Skeletal muscle tissue (tissue), 4 donors: ENCODE data around the gene GOLGA8F. TPM values are rescaled to one million over a fixed set of nuclear protein-coding genes. Genes with fewer than 3 reads are reported as not detected.
"Not testable (repeated sequence)": the region's sequence is repeated elsewhere in the genome, so short reads cannot be mapped to it uniquely, and the experiment has no call there.

Experiments
- H3K27ac ChIP-seq: one replicate; pipeline ENCODE4 v1.7.0; 2013; ENCODE audit warnings: mild to moderate bottlenecking, low read depth, low read length, inconsistent platforms
- H3K27me3 ChIP-seq, 3 donors: one replicate each; pipeline ENCODE4 v1.7.0; 2013; ENCODE audit warnings: low read length in 3 of 3; ENCODE audit not compliant: control insufficient read depth in 3 of 3, insufficient read depth in 3 of 3
- H3K36me3 ChIP-seq, 3 donors: one replicate each; pipeline ENCODE4 v1.7.0; 2013; ENCODE audit warnings: low read length in 3 of 3; ENCODE audit not compliant: control insufficient read depth in 3 of 3, insufficient read depth in 3 of 3
- H3K4me1 ChIP-seq, 3 donors: one replicate each; pipeline ENCODE4 v1.7.0; 2013; ENCODE audit warnings: low read length in 3 of 3, mild to moderate bottlenecking in 3 of 3; ENCODE audit not compliant: control insufficient read depth in 3 of 3, insufficient read depth in 3 of 3
- H3K4me3 ChIP-seq, 3 donors: one replicate each; pipeline ENCODE4 v1.7.0; 2013; ENCODE audit warnings: low read length in 3 of 3
- H3K9ac ChIP-seq, 3 donors: one replicate each; pipeline ENCODE4 v1.7.0; 2013; ENCODE audit warnings: low read length in 3 of 3, mild to moderate bottlenecking in 3 of 3, moderate library complexity in 2 of 3, low read depth in 1 of 3
- H3K9me3 ChIP-seq, 3 donors: one replicate each; pipeline ENCODE4 v1.7.0; 2013; ENCODE audit warnings: low read length in 3 of 3; ENCODE audit not compliant: control insufficient read depth in 3 of 3
- total RNA-seq: library from RNA; depleted of rRNA; stranded (reverse); fragments of >200 nt; gene quantifications from one replicate; pipeline ENCODE4 v1.2.3, GENCODE V29; 2014
- donor health status: Osteomylitis.

The GOLGA8F gene, protein sequence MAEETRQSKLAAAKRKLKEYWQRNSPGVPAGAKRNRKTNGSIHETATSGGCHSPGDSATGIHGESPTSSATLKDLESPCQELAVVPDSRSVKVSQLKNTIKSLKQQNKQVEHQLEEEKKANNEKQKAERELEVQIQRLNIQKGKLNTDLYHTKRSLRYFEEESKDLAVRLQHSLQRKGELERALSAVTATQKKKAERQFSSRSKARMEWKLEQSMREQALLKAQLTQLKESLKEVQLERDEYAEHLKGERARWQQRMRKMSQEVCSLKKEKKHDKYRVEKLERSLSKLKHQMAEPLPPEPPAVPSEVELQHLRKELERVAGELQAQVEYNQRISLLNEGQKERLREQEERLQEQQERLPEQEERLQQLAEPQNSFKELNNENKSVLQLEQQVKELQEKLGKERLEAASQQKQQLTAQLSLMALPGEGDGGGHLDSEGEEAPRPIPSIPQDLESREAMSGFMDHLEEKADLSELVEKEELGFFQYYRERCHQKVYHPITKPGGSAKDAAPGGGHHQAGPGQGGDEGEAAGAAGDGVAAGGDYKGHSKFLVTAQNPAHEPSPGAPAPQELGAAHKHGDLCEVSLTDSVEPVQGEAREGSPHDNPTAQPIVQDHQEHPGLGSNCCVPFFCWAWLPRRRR
- not detected for total RNA-seq

GRCh38 chr15:28378364-28378763 is at the start of gene GOLGA8F:
GOLGA8F (plus strand) TSS chr15:28378664; CDS start chr15:28378762, 98 bp downstream.
- not testable (repeated sequence) for H3K27ac ChIP-seq, H3K36me3 ChIP-seq, H3K9me3 ChIP-seq, H3K4me1 ChIP-seq, H3K4me3 ChIP-seq, H3K27me3 ChIP-seq, H3K9ac ChIP-seq

DNA sequence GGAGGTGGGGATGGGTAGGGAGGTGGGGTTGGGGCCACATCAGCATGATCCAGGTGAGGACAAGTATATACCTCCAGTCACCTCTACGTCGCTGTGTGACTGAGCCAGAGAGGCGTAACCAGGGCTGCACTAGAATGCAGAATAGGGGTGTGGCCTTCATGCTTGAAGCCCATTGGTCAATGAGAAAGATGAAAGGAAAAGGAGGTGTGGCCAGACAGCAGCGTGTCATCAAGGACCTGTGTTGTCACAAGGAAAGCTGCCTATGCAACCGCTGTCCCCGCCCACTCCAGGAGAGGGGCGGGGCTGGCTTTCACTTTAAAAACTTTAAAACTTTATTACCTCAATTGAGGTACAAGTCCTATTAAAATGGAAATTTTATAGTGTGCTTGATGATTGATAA is 20.5 kb upstream of the GOLGA8F start, which contains the start of gene GOLGA6L24:
Gene GOLGA6L24, minus strand, starts transcription at position 101 of the 400 bp plus-strand sequence. Its CDS starts 61 bp downstream, at position 40.
- H3K27me3 ChIP-seq, H3K36me3 ChIP-seq, H3K9ac ChIP-seq, H3K4me3 ChIP-seq, H3K4me1 ChIP-seq, H3K27ac ChIP-seq, H3K9me3 ChIP-seq: not testable (repeated sequence)

DNA sequence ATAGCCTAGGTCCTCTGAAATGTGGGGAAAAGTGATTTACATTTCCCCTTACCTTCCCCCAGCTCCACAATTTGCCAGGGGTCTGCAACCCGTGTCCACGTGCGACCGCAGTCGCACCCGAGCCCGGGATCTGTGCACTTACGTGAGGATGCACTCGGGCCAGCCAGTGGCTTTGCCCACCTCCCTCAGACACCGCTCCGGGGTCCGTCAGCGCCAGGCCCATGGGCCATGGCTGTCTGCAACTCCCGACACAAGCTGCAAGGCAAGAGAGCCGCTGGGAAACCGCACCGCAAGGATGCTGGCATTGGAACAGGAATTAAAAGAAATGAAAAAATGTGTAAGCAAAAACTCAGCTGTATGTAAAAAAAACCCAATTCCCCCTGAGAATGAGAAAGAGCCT is 13.0 kb upstream of the GOLGA8F start:
- H3K9ac ChIP-seq, H3K4me1 ChIP-seq, H3K4me3 ChIP-seq, H3K36me3 ChIP-seq, H3K27me3 ChIP-seq, H3K9me3 ChIP-seq, H3K27ac ChIP-seq: not testable (repeated sequence)

GRCh38 chr15:28380053-28380452 is 1.6 kb downstream of the GOLGA8F start:
- not testable (repeated sequence) for H3K9ac ChIP-seq, H3K4me1 ChIP-seq, H3K4me3 ChIP-seq, H3K27ac ChIP-seq, H3K27me3 ChIP-seq, H3K36me3 ChIP-seq, H3K9me3 ChIP-seq

GRCh38 chr15:28396022-28396421 is 17.6 kb downstream of the GOLGA8F start:
- not testable (repeated sequence) for H3K4me1 ChIP-seq, H3K27ac ChIP-seq, H3K27me3 ChIP-seq, H3K4me3 ChIP-seq, H3K36me3 ChIP-seq, H3K9me3 ChIP-seq, H3K9ac ChIP-seq

DNA sequence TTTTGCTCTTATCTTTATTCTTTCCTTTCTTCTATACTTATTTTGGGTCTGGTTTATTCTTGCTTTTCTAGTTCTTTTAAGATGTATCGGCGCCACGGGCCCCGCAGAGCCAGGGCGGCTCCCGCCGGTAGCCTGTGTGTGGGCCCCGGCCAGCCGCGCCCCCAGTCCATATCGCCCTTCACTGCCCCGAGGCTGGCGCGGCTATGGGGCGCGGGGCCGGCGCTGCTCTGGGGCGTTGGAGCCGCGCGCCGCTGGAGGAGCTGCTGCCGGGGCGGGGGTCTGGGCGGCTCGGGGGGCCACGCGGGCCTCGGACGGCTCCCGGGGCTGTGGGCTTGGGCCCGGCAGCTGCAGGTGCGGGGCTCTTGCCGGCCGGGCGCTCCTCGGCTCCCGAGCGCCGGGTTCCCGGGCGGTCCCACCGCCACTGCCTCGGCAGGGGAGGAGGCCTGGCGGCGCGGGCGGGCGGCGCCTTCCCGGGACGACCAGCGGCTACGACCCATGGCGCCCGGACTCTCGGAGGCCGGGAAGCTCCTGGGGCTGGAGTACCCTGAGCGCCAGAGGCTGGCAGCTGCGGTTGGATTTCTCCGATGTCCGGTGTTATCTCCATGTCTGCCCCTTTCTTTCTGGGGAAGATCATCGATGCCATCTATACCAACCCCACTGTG is 24.4 kb downstream of the GOLGA8F start:
- H3K36me3 ChIP-seq, H3K4me3 ChIP-seq, H3K4me1 ChIP-seq, H3K9ac ChIP-seq, H3K9me3 ChIP-seq, H3K27ac ChIP-seq, H3K27me3 ChIP-seq: not testable (repeated sequence)

DNA sequence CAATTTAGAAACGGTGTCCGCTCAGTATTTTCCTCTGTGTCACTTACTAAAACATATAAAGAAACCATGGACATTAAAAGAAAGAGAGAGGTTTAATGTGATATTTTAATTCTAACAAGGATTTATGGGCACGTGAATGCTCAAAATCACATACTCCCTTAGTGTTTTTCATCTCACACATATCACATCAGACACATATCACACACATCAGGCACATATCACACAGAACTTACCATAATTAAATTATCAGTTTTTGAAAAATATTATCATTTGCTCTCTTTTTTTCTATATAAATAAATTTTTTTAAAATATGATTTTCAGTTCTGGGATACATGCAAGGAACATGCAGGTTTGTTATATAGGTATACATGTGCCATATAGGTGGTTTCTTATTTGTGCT is 42.0 kb downstream of the GOLGA8F start:
- not testable (repeated sequence) for H3K4me3 ChIP-seq, H3K4me1 ChIP-seq, H3K27ac ChIP-seq, H3K27me3 ChIP-seq, H3K9me3 ChIP-seq, H3K36me3 ChIP-seq, H3K9ac ChIP-seq

GRCh38 chr15:28435594-28435993 is 57.1 kb downstream of the GOLGA8F start:
- H3K27ac ChIP-seq, H3K27me3 ChIP-seq: not testable (repeated sequence)

More at GRCh38 chr15:28435594-28435993, 57.1 kb downstream of the GOLGA8F start:
- not testable (repeated sequence) for H3K36me3 ChIP-seq, H3K9ac ChIP-seq, H3K4me1 ChIP-seq, H3K4me3 ChIP-seq, H3K9me3 ChIP-seq
